ENCODE data around the gene ALDOB.

The ALDOB gene

GRCh38 chr9:101398930-101399642 is 36.5 kb downstream of the ALDOB start:
- TF ChIP-seq ZBTB7A (IDR thresholded peaks at IDR 0.05; ENCODE audit: low read depth), result 0 out of 2 replicates have a peak, but pooled peaks have one; percentile 46
- no peak for TF ChIP-seq CREB1 (IDR thresholded peaks at IDR 0.05; ENCODE audit: low read depth)
- no peak for TF ChIP-seq EP300 (IDR thresholded peaks at IDR 0.05; ENCODE audit: borderline replicate concordance)
- no peak for TF ChIP-seq TCF12 (IDR thresholded peaks at IDR 0.05; ENCODE audit: low read depth)
- TF ChIP-seq CEBPB (IDR thresholded peaks at IDR 0.05), result no peak
- TF ChIP-seq FOXM1 (IDR thresholded peaks at IDR 0.05; ENCODE audit: borderline replicate concordance, low read depth), result no peak
- TF ChIP-seq, protein P1, sequence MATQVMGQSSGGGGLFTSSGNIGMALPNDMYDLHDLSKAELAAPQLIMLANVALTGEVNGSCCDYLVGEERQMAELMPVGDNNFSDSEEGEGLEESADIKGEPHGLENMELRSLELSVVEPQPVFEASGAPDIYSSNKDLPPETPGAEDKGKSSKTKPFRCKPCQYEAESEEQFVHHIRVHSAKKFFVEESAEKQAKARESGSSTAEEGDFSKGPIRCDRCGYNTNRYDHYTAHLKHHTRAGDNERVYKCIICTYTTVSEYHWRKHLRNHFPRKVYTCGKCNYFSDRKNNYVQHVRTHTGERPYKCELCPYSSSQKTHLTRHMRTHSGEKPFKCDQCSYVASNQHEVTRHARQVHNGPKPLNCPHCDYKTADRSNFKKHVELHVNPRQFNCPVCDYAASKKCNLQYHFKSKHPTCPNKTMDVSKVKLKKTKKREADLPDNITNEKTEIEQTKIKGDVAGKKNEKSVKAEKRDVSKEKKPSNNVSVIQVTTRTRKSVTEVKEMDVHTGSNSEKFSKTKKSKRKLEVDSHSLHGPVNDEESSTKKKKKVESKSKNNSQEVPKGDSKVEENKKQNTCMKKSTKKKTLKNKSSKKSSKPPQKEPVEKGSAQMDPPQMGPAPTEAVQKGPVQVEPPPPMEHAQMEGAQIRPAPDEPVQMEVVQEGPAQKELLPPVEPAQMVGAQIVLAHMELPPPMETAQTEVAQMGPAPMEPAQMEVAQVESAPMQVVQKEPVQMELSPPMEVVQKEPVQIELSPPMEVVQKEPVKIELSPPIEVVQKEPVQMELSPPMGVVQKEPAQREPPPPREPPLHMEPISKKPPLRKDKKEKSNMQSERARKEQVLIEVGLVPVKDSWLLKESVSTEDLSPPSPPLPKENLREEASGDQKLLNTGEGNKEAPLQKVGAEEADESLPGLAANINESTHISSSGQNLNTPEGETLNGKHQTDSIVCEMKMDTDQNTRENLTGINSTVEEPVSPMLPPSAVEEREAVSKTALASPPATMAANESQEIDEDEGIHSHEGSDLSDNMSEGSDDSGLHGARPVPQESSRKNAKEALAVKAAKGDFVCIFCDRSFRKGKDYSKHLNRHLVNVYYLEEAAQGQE (IDR thresholded peaks at IDR 0.05; ENCODE audit: low read depth), result no peak
- peak; percentile 33; the same call in 1 of the 2 replicates for TF ChIP-seq NFIC (IDR thresholded peaks at IDR 0.05)
- TF ChIP-seq USF1 (IDR thresholded peaks at IDR 0.05), result no peak

DNA sequence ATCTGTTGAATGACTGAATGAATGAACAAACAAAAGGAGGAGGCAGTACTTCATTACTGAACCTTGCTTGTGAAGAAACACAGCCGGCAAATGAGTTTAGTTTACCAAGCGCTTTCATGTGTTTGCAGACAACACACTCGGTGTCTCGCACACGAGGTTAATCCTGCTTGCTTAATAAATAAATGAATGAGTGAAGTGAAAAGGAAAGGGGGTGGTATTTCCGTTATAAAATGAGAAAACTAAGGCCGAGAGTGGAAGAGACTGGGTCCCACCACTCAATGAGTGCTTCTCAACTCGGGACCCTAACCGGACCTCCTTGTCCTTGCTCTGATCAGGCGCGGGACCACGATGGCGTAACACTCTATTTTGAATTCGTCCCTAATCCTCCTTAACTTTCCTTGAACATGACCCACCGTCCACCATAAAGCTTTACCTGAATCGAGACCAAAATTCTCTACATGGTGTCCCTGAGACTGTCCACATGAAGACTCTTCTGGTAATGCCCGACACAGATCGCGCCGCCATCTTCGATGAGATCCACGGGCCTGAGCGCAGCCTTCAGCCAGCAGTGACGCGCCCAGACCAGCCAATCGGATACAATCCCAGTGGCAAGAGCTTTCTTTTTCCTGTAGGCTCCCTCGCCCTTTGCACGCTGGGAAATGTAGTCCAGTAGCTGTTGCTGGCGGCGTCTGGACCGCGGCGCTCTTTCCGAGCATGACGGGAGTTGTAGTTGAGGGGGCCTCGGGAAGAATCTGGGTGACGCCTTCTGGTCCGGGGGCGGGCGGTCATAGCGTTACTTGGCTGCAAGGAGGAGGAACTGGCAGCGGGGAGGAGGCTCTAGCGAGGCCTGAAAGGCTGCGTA is 37.3 kb downstream of the ALDOB start, which contains the start of the genes MRPL50 and ZNF189:
Gene MRPL50 (minus strand): TSS at position 551 of the 862 bp plus-strand sequence. CDS start 26 bp downstream, at position 525.
Gene ZNF189 (plus strand): TSS at position 784 of the 862 bp plus-strand sequence. CDS start 306 bp downstream, outside the sequence.
- peak; percentile 82 for TF ChIP-seq TAF1 (IDR thresholded peaks at IDR 0.05; ENCODE audit: low read depth)
- no peak for TF ChIP-seq RAD21 (IDR thresholded peaks at IDR 0.05; ENCODE audit: low read depth)
- no peak; the same call in 1 of the 2 replicates for TF ChIP-seq USF1 (IDR thresholded peaks at IDR 0.05)
- peak; percentile 85 for TF ChIP-seq EGR1 (IDR thresholded peaks at IDR 0.05)
- no peak; the same call in 1 of the 2 replicates for TF ChIP-seq CEBPB (IDR thresholded peaks at IDR 0.05)
- TF ChIP-seq FOXM1 (IDR thresholded peaks at IDR 0.05; ENCODE audit: borderline replicate concordance, low read depth), result no peak
- TF ChIP-seq, protein P2, sequence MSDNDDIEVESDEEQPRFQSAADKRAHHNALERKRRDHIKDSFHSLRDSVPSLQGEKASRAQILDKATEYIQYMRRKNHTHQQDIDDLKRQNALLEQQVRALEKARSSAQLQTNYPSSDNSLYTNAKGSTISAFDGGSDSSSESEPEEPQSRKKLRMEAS (IDR thresholded peaks at IDR 0.05), result peak; percentile 50; the same call in 1 of the 2 replicates
- TF ChIP-seq YY1 (IDR thresholded peaks at IDR 0.05; ENCODE audit: low read depth), result peak; percentile 94
- TF ChIP-seq, protein P1 (IDR thresholded peaks at IDR 0.05; ENCODE audit: low read depth), result no peak
- TF ChIP-seq TEAD4 (IDR thresholded peaks at IDR 0.05), result 0 out of 2 replicates have a peak, but pooled peaks have one; percentile 4
- no peak for TF ChIP-seq TCF12 (IDR thresholded peaks at IDR 0.05; ENCODE audit: low read depth)
- peak; percentile 54 for TF ChIP-seq NFIC (IDR thresholded peaks at IDR 0.05)
- TF ChIP-seq EP300 (IDR thresholded peaks at IDR 0.05; ENCODE audit: borderline replicate concordance), result no peak
- TF ChIP-seq ZBTB7A (IDR thresholded peaks at IDR 0.05; ENCODE audit: low read depth), result peak; percentile 26; the same call in 1 of the 2 replicates
- peak; percentile 78 for TF ChIP-seq CREB1 (IDR thresholded peaks at IDR 0.05; ENCODE audit: low read depth)

GRCh38 chr9:101397746-101398067 is 37.9 kb downstream of the ALDOB start:
- TF ChIP-seq CREB1 (IDR thresholded peaks at IDR 0.05; ENCODE audit: low read depth) (no peak), EP300 (IDR thresholded peaks at IDR 0.05; ENCODE audit: borderline replicate concordance) (no peak), USF1 (IDR thresholded peaks at IDR 0.05) (no peak), FOXM1 (IDR thresholded peaks at IDR 0.05; ENCODE audit: borderline replicate concordance, low read depth) (no peak), TEAD4 (IDR thresholded peaks at IDR 0.05) (no peak), CEBPB (IDR thresholded peaks at IDR 0.05) (no peak), TCF12 (IDR thresholded peaks at IDR 0.05; ENCODE audit: low read depth) (no peak), YY1 (IDR thresholded peaks at IDR 0.05; ENCODE audit: low read depth) (no peak), ZBTB7A (IDR thresholded peaks at IDR 0.05; ENCODE audit: low read depth) (no peak), RAD21 (IDR thresholded peaks at IDR 0.05; ENCODE audit: low read depth) (no peak), EGR1 (IDR thresholded peaks at IDR 0.05) (no peak), NFIC (IDR thresholded peaks at IDR 0.05) (no peak), TAF1 (IDR thresholded peaks at IDR 0.05; ENCODE audit: low read depth) (no peak)
- TF ChIP-seq, protein P1 (IDR thresholded peaks at IDR 0.05; ENCODE audit: low read depth), result no peak
- TF ChIP-seq, protein P2 (IDR thresholded peaks at IDR 0.05), result no peak

Measured in Ishikawa (cell line).